Measurements from ENCODE around the gene SNX1.

DNA sequence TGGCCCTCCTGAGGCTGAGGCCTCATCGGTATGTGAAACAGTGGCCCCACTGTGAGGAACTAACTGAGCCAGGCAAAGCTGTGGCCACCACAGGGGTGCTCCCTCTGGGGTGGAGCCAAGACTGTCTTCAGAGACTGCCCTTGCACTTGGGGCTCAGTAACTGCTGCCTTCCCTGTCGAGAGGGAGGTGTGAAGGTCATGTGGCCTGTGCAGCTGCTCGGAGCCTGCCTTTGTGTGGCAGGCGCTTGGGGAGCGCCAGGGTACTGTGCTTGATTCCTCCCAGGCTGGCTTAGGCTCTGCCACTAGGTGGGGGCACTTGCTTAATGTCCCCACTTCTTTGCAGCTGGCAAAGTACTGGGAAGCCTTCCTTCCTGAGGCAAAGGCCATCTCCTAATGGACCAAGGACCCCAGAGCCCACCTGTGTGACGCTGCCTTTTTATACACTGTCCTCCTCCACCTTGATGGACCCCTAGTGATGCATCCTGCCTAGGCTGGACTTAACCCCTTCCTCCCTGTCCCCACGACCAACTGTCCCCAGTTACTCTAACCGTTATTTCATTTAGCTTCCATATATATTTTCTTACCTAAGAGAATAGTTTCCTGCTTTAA, 41.5 kb downstream of the SNX1 start:
- TF ChIP-seq DBP (CRISPR knock-in tag; IDR thresholded peaks at IDR 0.05; ENCODE audit: not compliant biosample characterization) (no peak), ZNF431 (CRISPR knock-in tag; IDR thresholded peaks at IDR 0.05; ENCODE audit: borderline replicate concordance, low read depth) (no peak), ZNF782 (CRISPR knock-in tag; IDR thresholded peaks at IDR 0.05; ENCODE audit: borderline replicate concordance) (no peak), ZNF274 (CRISPR knock-in tag; IDR thresholded peaks at IDR 0.05) (no peak), ZNF563 (CRISPR knock-in tag; IDR thresholded peaks at IDR 0.05) (no peak), TEAD2 (CRISPR knock-in tag; IDR thresholded peaks at IDR 0.05) (no peak), PAX8 (CRISPR knock-in tag; IDR thresholded peaks at IDR 0.05; ENCODE audit: borderline replicate concordance) (no peak), ZNF451 (CRISPR knock-in tag; IDR thresholded peaks at IDR 0.05) (no peak)

Measured in HepG2 (cell line).